Muscle layer of colon (tissue), 2 donors: ENCODE results near the gene PTPRT.

ENCODE experiments used
- H3K27ac ChIP-seq: one replicate; pipeline ENCODE4 v1.7.0; 2013; ENCODE audit warnings: low read depth, mild to moderate bottlenecking, low read length, moderate library complexity
- H3K27me3 ChIP-seq, 2 donors: one replicate each; pipeline ENCODE4 v1.7.0; 2013; ENCODE audit warnings: low read length in 2 of 2, mild to moderate bottlenecking in 2 of 2; ENCODE audit not compliant: insufficient read depth in 2 of 2, control insufficient read depth in 1 of 2
- H3K36me3 ChIP-seq: one replicate; pipeline ENCODE4 v1.7.0; 2013; ENCODE audit warnings: mild to moderate bottlenecking, low read length; ENCODE audit not compliant: insufficient read depth
- H3K4me1 ChIP-seq: one replicate; pipeline ENCODE4 v1.7.0; 2013; ENCODE audit warnings: mild to moderate bottlenecking, low read length; ENCODE audit not compliant: insufficient read depth
- H3K4me3 ChIP-seq, 2 donors: one replicate each; pipeline ENCODE4 v1.7.0; 2013; ENCODE audit warnings: low read length in 2 of 2, low read depth in 1 of 2, mild to moderate bottlenecking in 1 of 2, moderate library complexity in 1 of 2
- H3K9ac ChIP-seq: one replicate; pipeline ENCODE4 v1.7.0; 2013; ENCODE audit warnings: low read length
- H3K9me3 ChIP-seq: one replicate; pipeline ENCODE4 v1.7.0; 2013; ENCODE audit warnings: mild to moderate bottlenecking, low read length
- donor health status: abdominal sarcoma.
- donor health status: Adenocarcinoma of cecum.

The PTPRT gene

DNA sequence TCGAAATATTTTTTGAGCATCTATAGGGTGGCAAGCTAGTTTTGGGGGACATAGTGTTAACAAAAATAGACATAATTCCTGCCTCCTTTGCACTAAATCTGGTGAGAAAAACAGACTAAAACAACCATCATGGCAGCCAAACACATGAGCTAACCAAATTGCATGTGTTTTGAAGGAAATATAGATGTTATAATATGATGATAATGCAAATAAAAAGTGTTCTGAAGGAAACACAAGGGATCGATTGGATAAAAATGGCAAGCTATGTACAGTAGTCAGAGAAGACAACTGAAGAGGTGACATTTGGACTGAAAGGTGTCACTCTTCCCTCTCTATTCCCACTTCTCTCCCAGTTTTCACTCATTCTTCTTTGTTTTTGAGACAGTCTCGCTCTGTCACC lies 706.9 kb downstream of the PTPRT start:
- Histone ChIP-seq H3K4me3 (no peak overlapping the region), H3K27ac (no peak overlapping the region), H3K9ac (no peak overlapping the region), H3K27me3 (no peaks in the 10 kb centered on the region), H3K9me3 (no peaks in the 10 kb centered on the region), H3K36me3 (no peaks in the 10 kb centered on the region), H3K4me1 (no peaks in the 10 kb centered on the region)

DNA sequence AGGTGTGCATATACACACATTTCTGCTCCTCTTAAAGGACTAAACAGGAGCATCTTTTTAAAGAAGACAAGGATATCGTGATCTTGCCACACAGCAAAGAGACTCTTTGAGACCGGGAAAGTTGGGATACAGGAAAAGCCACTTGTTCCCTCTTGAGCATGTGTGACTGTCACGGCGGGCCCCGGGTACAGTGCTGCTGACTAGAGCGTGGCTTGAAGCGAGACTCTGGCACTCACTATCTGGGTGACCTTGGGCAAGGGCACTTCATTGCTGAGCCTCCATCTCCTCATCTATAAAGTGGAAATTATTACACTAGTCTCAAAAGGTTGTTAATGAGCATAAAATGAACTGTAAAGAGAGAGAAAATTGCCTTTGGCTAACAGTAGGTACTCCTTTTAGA lies 713.9 kb downstream of the PTPRT start:
- H3K9me3 ChIP-seq, result no peaks in the 10 kb centered on the region
- H3K4me1 ChIP-seq, result no peaks in the 10 kb centered on the region
- H3K27me3 ChIP-seq, result no peaks in the 10 kb centered on the region
- H3K9ac ChIP-seq, result no peak overlapping the region
- H3K27ac ChIP-seq, result no peak overlapping the region
- H3K36me3 ChIP-seq, result no peaks in the 10 kb centered on the region
- H3K4me3 ChIP-seq, result no peak overlapping the region

- Histone ChIP-seq H3K4me3 (no peak overlapping the region), H3K9me3 (no peaks in the 10 kb centered on the region), H3K4me1 (no peaks in the 10 kb centered on the region)
Measured at GRCh38 chr20:42474646-42475045, 715.1 kb downstream of the PTPRT start.

DNA sequence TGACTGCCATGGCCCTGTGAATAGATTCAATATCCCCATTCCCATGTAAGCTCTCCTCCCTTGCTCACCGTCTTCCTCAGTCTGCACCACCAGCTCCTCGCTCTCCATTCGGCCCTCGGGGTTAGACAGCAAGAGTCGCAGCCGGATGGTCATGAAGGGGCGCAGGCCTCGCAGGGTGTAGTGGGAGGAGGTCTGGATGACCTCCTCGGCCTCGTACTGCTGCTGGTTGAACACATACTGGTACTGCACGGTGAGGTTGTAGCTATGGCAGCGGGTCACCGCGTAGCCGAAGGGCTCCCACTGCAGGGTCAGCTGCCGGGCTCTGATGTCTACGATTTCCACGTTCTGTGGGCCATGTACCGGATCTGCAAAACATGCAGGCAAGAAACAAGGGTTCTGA lies 717.5 kb downstream of the PTPRT start:
- no peaks in the 10 kb centered on the region for H3K27me3 ChIP-seq
- no peaks in the 10 kb centered on the region for H3K4me1 ChIP-seq
- H3K9me3 ChIP-seq, result no peaks in the 10 kb centered on the region
- H3K27ac ChIP-seq, result no peak overlapping the region
- H3K9ac ChIP-seq, result no peak overlapping the region
- no peak overlapping the region for H3K4me3 ChIP-seq
- no peaks in the 10 kb centered on the region for H3K36me3 ChIP-seq

More at GRCh38 chr20:42474646-42475045, 715.1 kb downstream of the PTPRT start:
- H3K27me3 ChIP-seq, result no peaks in the 10 kb centered on the region
- no peak overlapping the region for H3K9ac ChIP-seq
- no peak overlapping the region for H3K27ac ChIP-seq
- H3K36me3 ChIP-seq, result no peaks in the 10 kb centered on the region

DNA sequence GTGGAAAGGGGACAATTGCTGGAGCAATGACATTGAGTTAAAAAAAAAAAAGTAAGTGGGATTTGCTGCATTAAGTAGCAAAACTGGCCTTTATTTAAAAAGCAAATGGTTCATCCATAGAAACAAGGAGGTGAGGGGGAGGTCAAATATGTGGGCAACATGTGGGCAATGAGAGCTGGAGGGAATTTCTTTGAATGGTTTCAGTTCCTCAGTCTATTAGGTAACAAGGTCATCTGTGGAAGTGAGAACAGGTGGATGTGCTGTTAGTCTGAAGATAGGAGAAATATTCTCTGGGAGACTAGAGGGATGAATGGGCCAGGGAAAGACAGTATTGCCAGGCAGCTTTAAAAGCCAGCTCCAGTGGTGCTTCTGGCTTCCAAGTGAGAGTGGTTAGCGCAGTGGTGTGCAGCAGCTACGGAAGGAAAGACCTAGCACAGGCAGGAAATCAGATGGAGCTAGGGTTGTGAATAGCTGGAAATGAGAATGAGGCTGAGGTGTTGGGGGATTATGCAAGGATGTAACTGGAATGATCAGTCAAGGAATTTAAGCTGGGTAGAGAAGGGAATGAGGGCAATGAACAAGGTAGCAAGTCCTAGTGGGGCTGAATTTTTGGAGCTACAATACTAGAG lies 727.6 kb downstream of the PTPRT start:
- H3K4me1 ChIP-seq, result no peaks in the 10 kb centered on the region
- no peaks in the 10 kb centered on the region for H3K9me3 ChIP-seq
- no peak overlapping the region for H3K9ac ChIP-seq
- no peak overlapping the region for H3K4me3 ChIP-seq
- no peaks in the 10 kb centered on the region for H3K27me3 ChIP-seq
- H3K27ac ChIP-seq, result no peak overlapping the region
- H3K36me3 ChIP-seq, result no peaks in the 10 kb centered on the region

DNA sequence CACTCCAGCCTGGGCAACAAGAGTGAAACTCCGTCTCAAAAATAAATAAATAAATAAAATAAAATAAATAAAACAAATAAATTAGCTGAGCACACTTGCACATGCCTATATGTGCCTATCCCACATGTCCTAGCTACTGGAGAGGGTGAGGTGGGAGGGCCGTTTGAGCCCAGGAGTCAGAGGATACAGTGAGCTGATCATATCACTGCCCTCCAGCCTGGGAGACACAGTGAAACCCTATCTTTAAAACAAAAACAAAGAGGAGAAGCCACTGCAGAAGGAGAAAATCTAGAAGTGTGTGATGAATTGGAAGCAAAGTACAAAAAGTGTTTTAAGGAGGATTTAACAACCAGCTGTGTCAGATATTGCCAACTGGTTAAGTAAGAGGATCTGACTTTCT lies 728.4 kb downstream of the PTPRT start:
- H3K27ac ChIP-seq, result no peak overlapping the region
- no peak overlapping the region for H3K9ac ChIP-seq

DNA sequence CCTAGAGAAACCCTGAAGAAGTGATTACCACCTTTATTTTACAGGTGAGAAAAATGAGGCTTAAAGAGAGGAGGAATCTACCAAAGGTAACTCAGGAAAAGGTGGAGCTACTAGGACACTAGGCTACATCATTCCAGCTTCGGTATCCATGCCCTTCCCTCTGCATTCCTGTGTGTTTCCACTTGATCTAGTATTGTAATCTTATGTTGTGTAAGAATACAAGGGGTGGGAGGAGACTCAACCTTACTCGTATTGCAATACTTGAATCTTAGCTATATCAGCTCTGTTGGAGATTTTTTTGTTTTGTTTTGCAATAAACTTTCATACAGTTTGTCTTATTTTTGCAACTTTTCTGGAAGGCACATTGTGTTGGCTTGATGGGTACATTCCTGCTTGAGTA lies 742.4 kb downstream of the PTPRT start:
- no peaks in the 10 kb centered on the region for H3K27me3 ChIP-seq

More for the DNA sequence above, 728.4 kb downstream of the PTPRT start:
- Histone ChIP-seq H3K9me3 (no peaks in the 10 kb centered on the region), H3K27me3 (no peaks in the 10 kb centered on the region), H3K4me3 (no peak overlapping the region), H3K4me1 (no peaks in the 10 kb centered on the region), H3K36me3 (no peaks in the 10 kb centered on the region)

DNA sequence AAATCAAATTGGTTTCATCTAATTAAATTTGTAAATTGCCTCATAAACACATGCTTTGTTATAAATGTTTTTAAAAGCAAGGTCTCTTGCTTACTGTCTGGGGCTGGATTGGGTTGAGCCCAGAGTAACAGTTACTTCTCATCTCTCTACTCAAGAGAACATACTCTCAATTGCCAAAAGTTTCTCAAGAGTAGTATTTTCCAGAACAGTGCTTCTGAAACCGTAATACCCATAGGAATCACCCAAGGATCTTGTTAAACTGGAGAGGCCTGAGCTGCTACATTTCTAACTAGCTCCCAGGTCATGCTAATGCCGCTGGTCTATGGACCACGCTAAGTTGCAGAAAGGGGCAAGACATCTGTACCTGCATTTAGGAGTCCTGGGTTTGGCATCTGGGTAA lies 744.9 kb downstream of the PTPRT start:
- Histone ChIP-seq H3K4me3 (no peak overlapping the region), H3K27ac (no peak overlapping the region), H3K36me3 (no peaks in the 10 kb centered on the region), H3K27me3 (no peaks in the 10 kb centered on the region), H3K9ac (no peak overlapping the region), H3K9me3 (no peaks in the 10 kb centered on the region), H3K4me1 (no peaks in the 10 kb centered on the region)

More for the DNA sequence above, 742.4 kb downstream of the PTPRT start:
- Histone ChIP-seq H3K9me3 (no peaks in the 10 kb centered on the region), H3K4me3 (no peak overlapping the region), H3K27ac (no peak overlapping the region), H3K4me1 (no peaks in the 10 kb centered on the region), H3K9ac (no peak overlapping the region), H3K36me3 (no peaks in the 10 kb centered on the region)

- Histone ChIP-seq H3K27me3 (no peaks in the 10 kb centered on the region), H3K9me3 (no peaks in the 10 kb centered on the region), H3K27ac (no peak overlapping the region), H3K4me3 (no peak overlapping the region), H3K9ac (no peak overlapping the region), H3K36me3 (no peaks in the 10 kb centered on the region), H3K4me1 (no peaks in the 10 kb centered on the region)
Measured at GRCh38 chr20:42443200-42443599, 746.5 kb downstream of the PTPRT start.

- no peaks in the 10 kb centered on the region for H3K4me1 ChIP-seq
- H3K9me3 ChIP-seq, result no peaks in the 10 kb centered on the region
- no peak overlapping the region for H3K27ac ChIP-seq
- no peaks in the 10 kb centered on the region for H3K27me3 ChIP-seq
- H3K4me3 ChIP-seq, result no peak overlapping the region
- no peak overlapping the region for H3K9ac ChIP-seq
- H3K36me3 ChIP-seq, result no peaks in the 10 kb centered on the region
Measured at GRCh38 chr20:42442716-42443115, 747.0 kb downstream of the PTPRT start.

GRCh38 chr20:42441864-42442331 lies 747.8 kb downstream of the PTPRT start:
- no peaks in the 10 kb centered on the region for H3K4me1 ChIP-seq
- H3K27ac ChIP-seq, result no peak overlapping the region
- no peak overlapping the region for H3K4me3 ChIP-seq

DNA sequence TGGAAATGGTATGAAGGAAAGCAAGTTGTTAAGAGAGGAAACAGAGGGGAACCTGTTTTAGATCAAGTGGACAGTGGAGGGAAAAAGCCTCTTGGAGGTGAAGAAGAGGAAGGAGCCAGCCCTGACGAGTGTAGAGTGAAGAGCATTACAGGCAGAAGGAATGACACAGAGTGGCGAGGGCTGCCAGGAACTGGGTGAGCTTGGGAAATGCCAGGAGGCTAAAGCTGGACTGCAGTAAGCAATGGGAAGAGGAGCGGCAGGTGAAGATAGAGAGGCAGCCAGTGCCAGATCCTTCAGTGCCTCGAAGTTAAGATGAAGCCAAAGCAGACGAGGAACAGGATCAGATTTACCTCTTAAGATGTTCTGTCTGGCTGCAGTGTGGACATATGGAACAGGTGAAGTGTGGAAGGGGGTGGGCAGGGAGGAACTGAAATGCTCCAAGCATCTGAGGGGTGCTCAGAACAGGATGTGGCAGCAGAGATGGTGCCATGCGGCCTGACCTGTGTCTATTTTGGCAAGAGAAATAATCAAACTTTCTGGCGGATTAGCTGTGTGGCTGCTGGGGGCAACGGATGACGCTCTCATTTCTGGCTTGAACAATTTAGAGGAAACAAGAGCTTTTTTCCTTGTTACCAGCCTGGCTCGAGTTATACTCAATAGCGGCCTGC lies 748.4 kb downstream of the PTPRT start:
- no peaks in the 10 kb centered on the region for H3K36me3 ChIP-seq
- no peak overlapping the region for H3K9ac ChIP-seq
- H3K4me1 ChIP-seq, result no peaks in the 10 kb centered on the region
- no peak overlapping the region for H3K4me3 ChIP-seq
- H3K27me3 ChIP-seq, result no peaks in the 10 kb centered on the region
- no peak overlapping the region for H3K27ac ChIP-seq
- H3K9me3 ChIP-seq, result no peaks in the 10 kb centered on the region

More at GRCh38 chr20:42441864-42442331, 747.8 kb downstream of the PTPRT start:
- H3K36me3 ChIP-seq, result no peaks in the 10 kb centered on the region
- H3K9ac ChIP-seq, result no peak overlapping the region
- H3K27me3 ChIP-seq, result no peaks in the 10 kb centered on the region
- H3K9me3 ChIP-seq, result no peaks in the 10 kb centered on the region
